ENCODE data around the gene HEPHL1.
"Not testable (repeated sequence)": the region's sequence is repeated elsewhere in the genome, so short reads cannot be mapped to it uniquely, and the experiment has no call there.

The HEPHL1 gene

GRCh38 chr11:94104734-94105133 lies 83.6 kb downstream of the HEPHL1 start:
- Histone ChIP-seq H3K27ac (ENCODE audit: insufficient read depth, low read depth, low read length, poor library complexity, severe bottlenecking) (no peak overlapping the region), H3K36me3 (ENCODE audit: control insufficient read depth, insufficient read depth, low read length) (no peaks in the 10 kb centered on the region)

GRCh38 chr11:94106716-94107115 lies 85.6 kb downstream of the HEPHL1 start:
- Histone ChIP-seq H3K36me3 (ENCODE audit: control insufficient read depth, insufficient read depth, low read length) (no peaks in the 10 kb centered on the region), H3K4me3 (ENCODE audit: insufficient read depth, low read depth, low read length) (no peak overlapping the region)
- 93 to 96% methylated on average over 4 of the region's 4 CpGs for WGBS, 2 experiments

More at GRCh38 chr11:94104734-94105133, 83.6 kb downstream of the HEPHL1 start:
- Histone ChIP-seq H3K27me3 (ENCODE audit: control insufficient read depth, insufficient read depth, low read length, poor library complexity, severe bottlenecking) (no peaks in the 10 kb centered on the region), H3K4me1 (ENCODE audit: control insufficient read depth, insufficient read depth, low read length) (no peaks in the 10 kb centered on the region), H3K9me3 (ENCODE audit: control insufficient read depth, low read length) (peaks cover 6% of the 10 kb centered on the region), H3K4me3 (ENCODE audit: insufficient read depth, low read depth, low read length) (no peak overlapping the region)

GRCh38 chr11:94107363-94107762 lies 86.2 kb downstream of the HEPHL1 start:
- Histone ChIP-seq H3K27ac (ENCODE audit: insufficient read depth, low read depth, low read length, poor library complexity, severe bottlenecking) (no peak overlapping the region), H3K4me1 (ENCODE audit: control insufficient read depth, insufficient read depth, low read length) (no peaks in the 10 kb centered on the region), H3K36me3 (ENCODE audit: control insufficient read depth, insufficient read depth, low read length) (no peaks in the 10 kb centered on the region), H3K4me3 (ENCODE audit: insufficient read depth, low read depth, low read length) (no peak overlapping the region), H3K27me3 (ENCODE audit: control insufficient read depth, insufficient read depth, low read length, poor library complexity, severe bottlenecking) (no peaks in the 10 kb centered on the region), H3K9me3 (ENCODE audit: control insufficient read depth, low read length) (peaks cover 6% of the 10 kb centered on the region)
- WGBS, 2 experiments, result 94 to 100% methylated on average over 1 of the region's 1 CpG

More at GRCh38 chr11:94106716-94107115, 85.6 kb downstream of the HEPHL1 start:
- no peaks in the 10 kb centered on the region for H3K27me3 ChIP-seq (ENCODE audit: control insufficient read depth, insufficient read depth, low read length, poor library complexity, severe bottlenecking)
- no peak overlapping the region for H3K27ac ChIP-seq (ENCODE audit: insufficient read depth, low read depth, low read length, poor library complexity, severe bottlenecking)
- peaks cover 6% of the 10 kb centered on the region for H3K9me3 ChIP-seq (ENCODE audit: control insufficient read depth, low read length)
- H3K4me1 ChIP-seq (ENCODE audit: control insufficient read depth, insufficient read depth, low read length), result no peaks in the 10 kb centered on the region

GRCh38 chr11:94111241-94111640 lies 90.1 kb downstream of the HEPHL1 start:
- 87 to 96% methylated on average over 3 of the region's 3 CpGs for WGBS, 2 experiments

GRCh38 chr11:94111660-94112059 lies 90.5 kb downstream of the HEPHL1 start:
- no peak overlapping the region for H3K4me3 ChIP-seq (ENCODE audit: insufficient read depth, low read depth, low read length)
- no peaks in the 10 kb centered on the region for H3K27me3 ChIP-seq (ENCODE audit: control insufficient read depth, insufficient read depth, low read length, poor library complexity, severe bottlenecking)
- no peak overlapping the region for H3K27ac ChIP-seq (ENCODE audit: insufficient read depth, low read depth, low read length, poor library complexity, severe bottlenecking)
- H3K4me1 ChIP-seq (ENCODE audit: control insufficient read depth, insufficient read depth, low read length), result no peaks in the 10 kb centered on the region
- H3K9me3 ChIP-seq (ENCODE audit: control insufficient read depth, low read length), result peaks cover 6% of the 10 kb centered on the region
- H3K36me3 ChIP-seq (ENCODE audit: control insufficient read depth, insufficient read depth, low read length), result no peaks in the 10 kb centered on the region
- WGBS, 2 experiments, result 89 to 90% methylated on average over 3 of the region's 3 CpGs

More at GRCh38 chr11:94111241-94111640, 90.1 kb downstream of the HEPHL1 start:
- Histone ChIP-seq H3K4me3 (ENCODE audit: insufficient read depth, low read depth, low read length) (no peak overlapping the region), H3K36me3 (ENCODE audit: control insufficient read depth, insufficient read depth, low read length) (no peaks in the 10 kb centered on the region), H3K4me1 (ENCODE audit: control insufficient read depth, insufficient read depth, low read length) (no peaks in the 10 kb centered on the region), H3K27me3 (ENCODE audit: control insufficient read depth, insufficient read depth, low read length, poor library complexity, severe bottlenecking) (no peaks in the 10 kb centered on the region), H3K9me3 (ENCODE audit: control insufficient read depth, low read length) (peaks cover 6% of the 10 kb centered on the region), H3K27ac (ENCODE audit: insufficient read depth, low read depth, low read length, poor library complexity, severe bottlenecking) (no peak overlapping the region)

- no peaks in the 10 kb centered on the region for H3K4me1 ChIP-seq (ENCODE audit: control insufficient read depth, insufficient read depth, low read length)
- no peak overlapping the region for H3K27ac ChIP-seq (ENCODE audit: insufficient read depth, low read depth, low read length, poor library complexity, severe bottlenecking)
- H3K36me3 ChIP-seq (ENCODE audit: control insufficient read depth, insufficient read depth, low read length), result no peaks in the 10 kb centered on the region
- no peaks in the 10 kb centered on the region for H3K27me3 ChIP-seq (ENCODE audit: control insufficient read depth, insufficient read depth, low read length, poor library complexity, severe bottlenecking)
- H3K9me3 ChIP-seq (ENCODE audit: control insufficient read depth, low read length), result peaks cover 6% of the 10 kb centered on the region
- H3K4me3 ChIP-seq (ENCODE audit: insufficient read depth, low read depth, low read length), result no peak overlapping the region
- 100% methylated on average over 1 of the region's 1 CpG; no CpG with 5 or more reads in 1 of the 2 experiments for WGBS, 2 experiments
Measured at GRCh38 chr11:94112206-94112953, 91.2 kb downstream of the HEPHL1 start.

GRCh38 chr11:94117197-94117574 lies 96.0 kb downstream of the HEPHL1 start:
- WGBS, 2 experiments, result 89 to 100% methylated on average over 1 of the region's 1 CpG
- Histone ChIP-seq H3K27ac (ENCODE audit: insufficient read depth, low read depth, low read length, poor library complexity, severe bottlenecking) (no peak overlapping the region), H3K9me3 (ENCODE audit: control insufficient read depth, low read length) (no peaks in the 10 kb centered on the region), H3K4me1 (ENCODE audit: control insufficient read depth, insufficient read depth, low read length) (no peaks in the 10 kb centered on the region), H3K36me3 (ENCODE audit: control insufficient read depth, insufficient read depth, low read length) (no peaks in the 10 kb centered on the region), H3K4me3 (ENCODE audit: insufficient read depth, low read depth, low read length) (no peak overlapping the region), H3K27me3 (ENCODE audit: control insufficient read depth, insufficient read depth, low read length, poor library complexity, severe bottlenecking) (no peaks in the 10 kb centered on the region)

GRCh38 chr11:94117871-94118270 lies 96.7 kb downstream of the HEPHL1 start:
- H3K27ac ChIP-seq (ENCODE audit: insufficient read depth, low read depth, low read length, poor library complexity, severe bottlenecking), result no peak overlapping the region
- no peaks in the 10 kb centered on the region for H3K9me3 ChIP-seq (ENCODE audit: control insufficient read depth, low read length)
- H3K4me1 ChIP-seq (ENCODE audit: control insufficient read depth, insufficient read depth, low read length), result no peaks in the 10 kb centered on the region
- H3K4me3 ChIP-seq (ENCODE audit: insufficient read depth, low read depth, low read length), result no peak overlapping the region
- no peaks in the 10 kb centered on the region for H3K27me3 ChIP-seq (ENCODE audit: control insufficient read depth, insufficient read depth, low read length, poor library complexity, severe bottlenecking)
- no peaks in the 10 kb centered on the region for H3K36me3 ChIP-seq (ENCODE audit: control insufficient read depth, insufficient read depth, low read length)

- H3K4me3 ChIP-seq (ENCODE audit: insufficient read depth, low read depth, low read length); H3K27ac ChIP-seq (ENCODE audit: insufficient read depth, low read depth, low read length, poor library complexity, severe bottlenecking); H3K4me1 ChIP-seq (ENCODE audit: control insufficient read depth, insufficient read depth, low read length); H3K9me3 ChIP-seq (ENCODE audit: control insufficient read depth, low read length); H3K36me3 ChIP-seq (ENCODE audit: control insufficient read depth, insufficient read depth, low read length); H3K27me3 ChIP-seq (ENCODE audit: control insufficient read depth, insufficient read depth, low read length, poor library complexity, severe bottlenecking): not testable (repeated sequence)
- 14 to 17% methylated on average over 6 of the region's 6 CpGs for WGBS, 2 experiments
Measured at GRCh38 chr11:94119676-94120075, 98.5 kb downstream of the HEPHL1 start.

- not testable (repeated sequence) for H3K9me3 ChIP-seq (ENCODE audit: control insufficient read depth, low read length); H3K4me1 ChIP-seq (ENCODE audit: control insufficient read depth, insufficient read depth, low read length); H3K27ac ChIP-seq (ENCODE audit: insufficient read depth, low read depth, low read length, poor library complexity, severe bottlenecking); H3K4me3 ChIP-seq (ENCODE audit: insufficient read depth, low read depth, low read length); H3K27me3 ChIP-seq (ENCODE audit: control insufficient read depth, insufficient read depth, low read length, poor library complexity, severe bottlenecking); H3K36me3 ChIP-seq (ENCODE audit: control insufficient read depth, insufficient read depth, low read length)
- 54 to 57% methylated on average over 2 of the region's 2 CpGs for WGBS, 2 experiments
Measured at GRCh38 chr11:94120516-94120915, 99.4 kb downstream of the HEPHL1 start.
